Measurements from ENCODE around the gene ADAMTS4. TPM values are rescaled to one million over a fixed set of nuclear protein-coding genes. Genes with fewer than 3 reads are reported as not detected.

Gene ADAMTS4
- total and polyA plus RNA-seq, 9 of the 15 experiments (the other 6 are each of a cell fraction or from before 2014, with no cell fraction given): 0.07 to 3.7 (median 0.41) TPM

GRCh38 chr1:161137881-161138280 is 61.0 kb downstream of the ADAMTS4 start:
- Histone ChIP-seq H3K4me1 (replicated peaks in 1 of 2; ENCODE audit: control insufficient read depth in 2 of 2, insufficient read depth in 2 of 2, low read length in 2 of 2) (peaks cover 0 to 8% of the 10 kb centered on the region in 2 experiments; a peak in 3 of 5 replicates), H3K4me3 (no peak overlapping the region), H3K27ac (ENCODE audit: extremely low read depth, low read depth, low read length) (no peak overlapping the region), H3K36me3 (ENCODE audit: control insufficient read depth, insufficient read depth, low read length) (peaks cover 2% of the 10 kb centered on the region; the same call in 1 of the 3 replicates), H4K20me1 (replicated peaks; ENCODE audit: control insufficient read depth, insufficient read depth, low read length) (no peaks in the 10 kb centered on the region), H3K27me3 (ENCODE audit: control insufficient read depth in 2 of 2, insufficient read depth in 2 of 2, low read length in 2 of 2) (no peaks in the 10 kb centered on the region), H3K79me2 (ENCODE audit: control insufficient read depth, insufficient read depth, low read length) (peaks cover 23% of the 10 kb centered on the region), H2AFZ (ENCODE audit: low read depth, low read length) (no peak overlapping the region), H3K4me2 (ENCODE audit: insufficient read depth, low read length) (no peak overlapping the region), H3K9me1 (ENCODE audit: control insufficient read depth, insufficient read depth, low read length) (no peaks in the 10 kb centered on the region), H3K9ac (ENCODE audit: insufficient read depth in 1 of 2, low read depth in 2 of 2, low read length in 2 of 2) (no peak overlapping the region), H3K9me3 (replicated peaks; ENCODE audit: control insufficient read depth, insufficient read depth, low read depth, low read length) (no peaks in the 10 kb centered on the region)
- ATAC-seq (no peak), FAIRE-seq (no peak), DNase-seq (ENCODE audit: extremely low read depth in 1 of 4, low spot score in 3 of 4) (no peak)
- ChIA-PET POLR2A (interaction anchor here (0.5 to 3.3 kb wide), 6 partner anchors 10 to 179 kb away, joined by 3 to 12 read pairs (median 4); partner anchors contain the start of genes UFC1 and USF1), CTCF (ENCODE audit: low intra/inter-chr PET ratio) (interaction anchor here (0.5 to 0.7 kb wide), 2 partner anchors 66 to 195 kb away, joined by 3 to 5 read pairs; no protein-coding TSS in a partner anchor)
- in situ Hi-C loops (cut with MboI): no loop called here
- intact Hi-C loops (cut with micrococcal nuclease): loop anchor here (2.0 to 10.0 kb wide), 4 partner anchors 41 to 413 kb away; no protein-coding TSS in a partner anchor
- no TSS peak for BruUV-seq (replicated peaks)
- 82% methylated on average over 3 of the region's 3 CpGs for WGBS (ENCODE audit: insufficient coverage, low coverage, missing lambda C conversion rate)
- TF ChIP-seq ZNF212 (CRISPR knock-in tag; IDR thresholded peaks at IDR 0.05): no peak
- no peak for TF ChIP-seq POU5F1 (IDR thresholded peaks at IDR 0.05; ENCODE audit: borderline replicate concordance, low read depth, low read length, partially characterized antibody)
- TF ChIP-seq RB1 (IDR thresholded peaks at IDR 0.05; ENCODE audit: low read depth): no peak
- no peak for TF ChIP-seq ZNF134 (CRISPR knock-in tag; conservative IDR thresholded peaks at IDR 0.05)
- TF ChIP-seq FOXK2 (conservative IDR thresholded peaks at IDR 0.05 in 1 of 2, IDR thresholded peaks at IDR 0.05 in 1 of 2; ENCODE audit: low read depth in 2 of 2): no peak
- TF ChIP-seq BACH1 (tag; IDR thresholded peaks at IDR 0.05): no peak
- TF ChIP-seq PRPF4 (IDR thresholded peaks at IDR 0.05; ENCODE audit: insufficient read depth, low read depth, low read length, poor library complexity, severe bottlenecking): no peak
- TF ChIP-seq NFRKB (IDR thresholded peaks at IDR 0.05; ENCODE audit: low read depth): no peak
- TF ChIP-seq NR2F6 (CRISPR knock-in tag; IDR thresholded peaks at IDR 0.05): no peak
- no peak for TF ChIP-seq U2AF2 (optimal IDR thresholded peaks at IDR 0.05; ENCODE audit: low read depth, low read length)
- TF ChIP-seq, protein P1, sequence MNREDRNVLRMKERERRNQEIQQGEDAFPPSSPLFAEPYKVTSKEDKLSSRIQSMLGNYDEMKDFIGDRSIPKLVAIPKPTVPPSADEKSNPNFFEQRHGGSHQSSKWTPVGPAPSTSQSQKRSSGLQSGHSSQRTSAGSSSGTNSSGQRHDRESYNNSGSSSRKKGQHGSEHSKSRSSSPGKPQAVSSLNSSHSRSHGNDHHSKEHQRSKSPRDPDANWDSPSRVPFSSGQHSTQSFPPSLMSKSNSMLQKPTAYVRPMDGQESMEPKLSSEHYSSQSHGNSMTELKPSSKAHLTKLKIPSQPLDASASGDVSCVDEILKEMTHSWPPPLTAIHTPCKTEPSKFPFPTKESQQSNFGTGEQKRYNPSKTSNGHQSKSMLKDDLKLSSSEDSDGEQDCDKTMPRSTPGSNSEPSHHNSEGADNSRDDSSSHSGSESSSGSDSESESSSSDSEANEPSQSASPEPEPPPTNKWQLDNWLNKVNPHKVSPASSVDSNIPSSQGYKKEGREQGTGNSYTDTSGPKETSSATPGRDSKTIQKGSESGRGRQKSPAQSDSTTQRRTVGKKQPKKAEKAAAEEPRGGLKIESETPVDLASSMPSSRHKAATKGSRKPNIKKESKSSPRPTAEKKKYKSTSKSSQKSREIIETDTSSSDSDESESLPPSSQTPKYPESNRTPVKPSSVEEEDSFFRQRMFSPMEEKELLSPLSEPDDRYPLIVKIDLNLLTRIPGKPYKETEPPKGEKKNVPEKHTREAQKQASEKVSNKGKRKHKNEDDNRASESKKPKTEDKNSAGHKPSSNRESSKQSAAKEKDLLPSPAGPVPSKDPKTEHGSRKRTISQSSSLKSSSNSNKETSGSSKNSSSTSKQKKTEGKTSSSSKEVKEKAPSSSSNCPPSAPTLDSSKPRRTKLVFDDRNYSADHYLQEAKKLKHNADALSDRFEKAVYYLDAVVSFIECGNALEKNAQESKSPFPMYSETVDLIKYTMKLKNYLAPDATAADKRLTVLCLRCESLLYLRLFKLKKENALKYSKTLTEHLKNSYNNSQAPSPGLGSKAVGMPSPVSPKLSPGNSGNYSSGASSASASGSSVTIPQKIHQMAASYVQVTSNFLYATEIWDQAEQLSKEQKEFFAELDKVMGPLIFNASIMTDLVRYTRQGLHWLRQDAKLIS (CRISPR knock-in tag; IDR thresholded peaks at IDR 0.05): no peak
- no peak for TF ChIP-seq FOXP1 (CRISPR knock-in tag; IDR thresholded peaks at IDR 0.05)
- TF ChIP-seq MYC (IDR thresholded peaks at IDR 0.05; ENCODE audit: low read depth, low read length): no peak
- TF ChIP-seq MYC (CRISPR knock-in tag; IDR thresholded peaks at IDR 0.05; ENCODE audit: borderline replicate concordance, low read depth): no peak
- no peak for TF ChIP-seq ZNF655 (CRISPR knock-in tag; IDR thresholded peaks at IDR 0.05)
- TF ChIP-seq RBBP5 (IDR thresholded peaks at IDR 0.05; ENCODE audit: borderline replicate concordance, insufficient read depth, low read length, poor library complexity, severe bottlenecking): no peak
- no peak for TF ChIP-seq CSDE1 (IDR thresholded peaks at IDR 0.05)
- TF ChIP-seq ZNF79 (CRISPR knock-in tag; IDR thresholded peaks at IDR 0.05; ENCODE audit: low read depth): no peak
